ENCODE results near the gene STRN4. TPM values are rescaled to one million over a fixed set of nuclear protein-coding genes. Genes with fewer than 3 reads are reported as not detected.

The STRN4 gene
- total RNA-seq, 1 donor from 2014 or later: 97.7 TPM

GRCh38 chr19:46698395-46699321, 47.6 kb downstream of the STRN4 start:
- H3K4me3 Mint-ChIP-seq (ENCODE audit: low read depth): no peak overlapping the region
- intact Hi-C loops (cut with micrococcal nuclease): no loop called here
- peaks cover 85% of the 10 kb centered on the region for H3K36me3 Mint-ChIP-seq (ENCODE audit: low read depth)
- H3K27ac Mint-ChIP-seq: no peak overlapping the region
- no peaks in the 10 kb centered on the region for H3K27me3 Mint-ChIP-seq (ENCODE audit: low read depth)
- H3K9me3 Mint-ChIP-seq: no peaks in the 10 kb centered on the region
- DNase-seq (ENCODE audit: low spot score): no peak
- H3K4me1 Mint-ChIP-seq (ENCODE audit: low read depth): no peaks in the 10 kb centered on the region

- no peaks in the 10 kb centered on the region for H3K4me1 Mint-ChIP-seq (ENCODE audit: low read depth)
- no peaks in the 10 kb centered on the region for H3K9me3 Mint-ChIP-seq
- DNase-seq (ENCODE audit: low spot score): no peak
- intact Hi-C loops (cut with micrococcal nuclease): no loop called here
- no peak overlapping the region for H3K27ac Mint-ChIP-seq
- H3K27me3 Mint-ChIP-seq (ENCODE audit: low read depth): no peaks in the 10 kb centered on the region
- peaks cover 88% of the 10 kb centered on the region for H3K36me3 Mint-ChIP-seq (ENCODE audit: low read depth)
- no peak overlapping the region for H3K4me3 Mint-ChIP-seq (ENCODE audit: low read depth)
These were observed 48.9 kb downstream of the STRN4 start for GRCh38 chr19:46697204-46697960.

- DNase-seq (ENCODE audit: low spot score): no peak
- peaks cover 90% of the 10 kb centered on the region for H3K36me3 Mint-ChIP-seq (ENCODE audit: low read depth)
- H3K4me1 Mint-ChIP-seq (ENCODE audit: low read depth): no peaks in the 10 kb centered on the region
- no peak overlapping the region for H3K4me3 Mint-ChIP-seq (ENCODE audit: low read depth)
- H3K27ac Mint-ChIP-seq: no peak overlapping the region
- no peaks in the 10 kb centered on the region for H3K27me3 Mint-ChIP-seq (ENCODE audit: low read depth)
- intact Hi-C loops (cut with micrococcal nuclease): no loop called here
- no peaks in the 10 kb centered on the region for H3K9me3 Mint-ChIP-seq
These were observed 49.4 kb downstream of the STRN4 start for GRCh38 chr19:46696866-46697203.

- Mint-ChIP-seq H3K4me1 (ENCODE audit: low read depth) (no peaks in the 10 kb centered on the region), H3K9me3 (no peaks in the 10 kb centered on the region), H3K27ac (no peak overlapping the region), H3K4me3 (ENCODE audit: low read depth) (no peak overlapping the region), H3K27me3 (ENCODE audit: low read depth) (no peaks in the 10 kb centered on the region), H3K36me3 (ENCODE audit: low read depth) (peaks cover 91% of the 10 kb centered on the region)
- no peak for DNase-seq (ENCODE audit: low spot score)
- intact Hi-C loops (cut with micrococcal nuclease): no loop called here
These were observed 50.2 kb downstream of the STRN4 start for GRCh38 chr19:46696052-46696451.

- H3K36me3 Mint-ChIP-seq (ENCODE audit: low read depth): peaks cover 91% of the 10 kb centered on the region
- H3K4me3 Mint-ChIP-seq (ENCODE audit: low read depth): no peak overlapping the region
- intact Hi-C loops (cut with micrococcal nuclease): no loop called here
- no peak for DNase-seq (ENCODE audit: low spot score)
- H3K27me3 Mint-ChIP-seq (ENCODE audit: low read depth): no peaks in the 10 kb centered on the region
- no peaks in the 10 kb centered on the region for H3K4me1 Mint-ChIP-seq (ENCODE audit: low read depth)
- H3K9me3 Mint-ChIP-seq: no peaks in the 10 kb centered on the region
- H3K27ac Mint-ChIP-seq: no peak overlapping the region
These were observed 52.5 kb downstream of the STRN4 start for GRCh38 chr19:46693760-46694159.

GRCh38 chr19:46692918-46693722, 53.1 kb downstream of the STRN4 start:
- peaks cover 88% of the 10 kb centered on the region for H3K36me3 Mint-ChIP-seq (ENCODE audit: low read depth)
- no peak overlapping the region for H3K27ac Mint-ChIP-seq
- no peaks in the 10 kb centered on the region for H3K4me1 Mint-ChIP-seq (ENCODE audit: low read depth)
- DNase-seq (ENCODE audit: low spot score): no peak
- intact Hi-C loops (cut with micrococcal nuclease): no loop called here
- H3K9me3 Mint-ChIP-seq: no peaks in the 10 kb centered on the region
- no peak overlapping the region for H3K4me3 Mint-ChIP-seq (ENCODE audit: low read depth)
- H3K27me3 Mint-ChIP-seq (ENCODE audit: low read depth): no peaks in the 10 kb centered on the region

GRCh38 chr19:46691948-46692347, 54.3 kb downstream of the STRN4 start:
- Mint-ChIP-seq H3K9me3 (no peaks in the 10 kb centered on the region), H3K36me3 (ENCODE audit: low read depth) (peaks cover 88% of the 10 kb centered on the region), H3K27ac (no peak overlapping the region), H3K27me3 (ENCODE audit: low read depth) (no peaks in the 10 kb centered on the region), H3K4me3 (ENCODE audit: low read depth) (no peak overlapping the region), H3K4me1 (ENCODE audit: low read depth) (no peaks in the 10 kb centered on the region)
- intact Hi-C loops (cut with micrococcal nuclease): no loop called here
- no peak for DNase-seq (ENCODE audit: low spot score)

GRCh38 chr19:46691104-46691503, 55.1 kb downstream of the STRN4 start:
- Mint-ChIP-seq H3K4me1 (ENCODE audit: low read depth) (no peaks in the 10 kb centered on the region), H3K36me3 (ENCODE audit: low read depth) (peaks cover 80% of the 10 kb centered on the region), H3K27ac (no peak overlapping the region), H3K9me3 (no peaks in the 10 kb centered on the region), H3K4me3 (ENCODE audit: low read depth) (no peak overlapping the region), H3K27me3 (ENCODE audit: low read depth) (no peaks in the 10 kb centered on the region)
- DNase-seq (ENCODE audit: low spot score): no peak
- intact Hi-C loops (cut with micrococcal nuclease): no loop called here

- DNase-seq (ENCODE audit: low spot score): no peak
- H3K36me3 Mint-ChIP-seq (ENCODE audit: low read depth): peaks cover 80% of the 10 kb centered on the region
- H3K4me1 Mint-ChIP-seq (ENCODE audit: low read depth): no peaks in the 10 kb centered on the region
- H3K4me3 Mint-ChIP-seq (ENCODE audit: low read depth): no peak overlapping the region
- H3K27ac Mint-ChIP-seq: no peak overlapping the region
- H3K27me3 Mint-ChIP-seq (ENCODE audit: low read depth): no peaks in the 10 kb centered on the region
- intact Hi-C loops (cut with micrococcal nuclease): no loop called here
- H3K9me3 Mint-ChIP-seq: no peaks in the 10 kb centered on the region
These were observed 56.9 kb downstream of the STRN4 start for GRCh38 chr19:46689358-46689757.

- no peaks in the 10 kb centered on the region for H3K27me3 Mint-ChIP-seq (ENCODE audit: low read depth)
- H3K4me1 Mint-ChIP-seq (ENCODE audit: low read depth): no peaks in the 10 kb centered on the region
- intact Hi-C loops (cut with micrococcal nuclease): no loop called here
- no peaks in the 10 kb centered on the region for H3K9me3 Mint-ChIP-seq
- peaks cover 74% of the 10 kb centered on the region for H3K36me3 Mint-ChIP-seq (ENCODE audit: low read depth)
- no peak overlapping the region for H3K27ac Mint-ChIP-seq
- DNase-seq (ENCODE audit: low spot score): no peak
- H3K4me3 Mint-ChIP-seq (ENCODE audit: low read depth): no peak overlapping the region
These were observed 58.7 kb downstream of the STRN4 start for GRCh38 chr19:46687438-46688145.

- Mint-ChIP-seq H3K27ac (no peak overlapping the region), H3K4me1 (ENCODE audit: low read depth) (no peaks in the 10 kb centered on the region), H3K36me3 (ENCODE audit: low read depth) (peaks cover 66% of the 10 kb centered on the region), H3K27me3 (ENCODE audit: low read depth) (no peaks in the 10 kb centered on the region), H3K9me3 (no peaks in the 10 kb centered on the region), H3K4me3 (ENCODE audit: low read depth) (no peak overlapping the region)
- intact Hi-C loops (cut with micrococcal nuclease): no loop called here
- no peak for DNase-seq (ENCODE audit: low spot score)
These were observed 61.1 kb downstream of the STRN4 start for GRCh38 chr19:46685189-46685588.

- H3K27me3 Mint-ChIP-seq (ENCODE audit: low read depth): no peaks in the 10 kb centered on the region
- peaks cover 8% of the 10 kb centered on the region for H3K4me1 Mint-ChIP-seq (ENCODE audit: low read depth)
- DNase-seq (ENCODE audit: low spot score): peak; percentile 56
- H3K27ac Mint-ChIP-seq: peak overlapping the region; percentile 46
- peaks cover 79% of the 10 kb centered on the region for H3K36me3 Mint-ChIP-seq (ENCODE audit: low read depth)
- H3K9me3 Mint-ChIP-seq: no peaks in the 10 kb centered on the region
- intact Hi-C loops (cut with micrococcal nuclease): no loop called here
- no peak overlapping the region for H3K4me3 Mint-ChIP-seq (ENCODE audit: low read depth)
These were observed 68.0 kb downstream of the STRN4 start for GRCh38 chr19:46678110-46678732.

All from activated T-helper 2 cell treated with anti-CD3 and anti-CD28 coated beads, Interferon-gamma antibody, Interleukin-2, Interleukin-4, amounts not matched to agents 10 μg/mL and 5 μg/mL and 100 μg/mL, durations not matched to agents 14 hours and 24 hours and 36 hours (primary cell).